GM12891 (cell line): ENCODE results near the gene BRIP1.
"Not testable (repeated sequence)": the region's sequence is repeated elsewhere in the genome, so short reads cannot be mapped to it uniquely, and the experiment has no call there.

ENCODE experiments used
- DNase-seq: peaks from one replicate; pipeline ENCODE4 v3.0.0; 2011; ENCODE audit warnings: low spot score; ENCODE audit not compliant: insufficient read length
- FAIRE-seq: peaks from 2 replicates; lab custom pipeline; 2011; peaks lifted over from hg19 to GRCh38; lab: Jason Lieb, UNC
- PAX5 ChIP-seq: IDR thresholded peaks from 2 replicates; pipeline ENCODE4 v1.6.1; 2011; ENCODE audit warnings: low read length, moderate library complexity, mild to moderate bottlenecking; ENCODE audit not compliant: insufficient read depth, severe bottlenecking
- POLR2A ChIP-seq: IDR thresholded peaks from 2 replicates; pipeline ENCODE4 v1.6.1; 2011; ENCODE audit warnings: low read depth, low read length, control low read depth
- POLR2AphosphoS5 ChIP-seq: IDR thresholded peaks from 2 replicates; pipeline ENCODE4 v1.6.1; 2011; ENCODE audit warnings: low read depth, low read length, control low read depth
- POU2F2 ChIP-seq: IDR thresholded peaks from 2 replicates; pipeline ENCODE4 v1.6.1; 2011; ENCODE audit warnings: low read depth, mild to moderate bottlenecking, control low read depth, low read length, moderate library complexity
- SPI1 ChIP-seq: IDR thresholded peaks from 2 replicates; pipeline ENCODE4 v1.6.1; 2011; ENCODE audit warnings: low read depth, low read length, control low read depth
- TAF1 ChIP-seq: IDR thresholded peaks from 2 replicates; pipeline ENCODE4 v1.6.1; 2011; ENCODE audit warnings: low read depth, low read length, control low read depth

Gene BRIP1

DNA sequence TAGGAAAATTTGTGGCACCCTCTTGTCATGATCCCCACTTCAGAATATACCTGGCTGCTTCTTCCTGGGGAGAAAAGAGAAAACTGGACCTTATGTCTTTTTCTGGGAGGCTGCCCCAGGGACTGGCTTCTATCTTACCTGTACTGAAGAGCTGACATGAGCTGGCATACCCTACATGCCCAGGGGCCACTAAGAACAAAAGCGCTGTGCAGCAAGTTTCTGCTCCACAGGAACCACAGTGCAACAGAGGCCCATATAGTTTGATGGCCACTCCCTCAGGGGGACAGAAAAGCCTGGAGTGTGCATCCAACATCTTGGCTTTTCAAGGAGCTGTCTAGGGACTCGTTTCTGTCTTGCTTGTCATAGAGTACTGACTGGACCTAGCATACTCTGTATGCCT, 175.6 kb downstream of the BRIP1 start:
- TF ChIP-seq POU2F2 = no peak
- TF ChIP-seq PAX5 = no peak
- TF ChIP-seq SPI1 = no peak
- no peak for TF ChIP-seq TAF1
- no peak for TF ChIP-seq POLR2AphosphoS5
- TF ChIP-seq POLR2A = no peak
- no peak for FAIRE-seq
- no peak for DNase-seq

DNA sequence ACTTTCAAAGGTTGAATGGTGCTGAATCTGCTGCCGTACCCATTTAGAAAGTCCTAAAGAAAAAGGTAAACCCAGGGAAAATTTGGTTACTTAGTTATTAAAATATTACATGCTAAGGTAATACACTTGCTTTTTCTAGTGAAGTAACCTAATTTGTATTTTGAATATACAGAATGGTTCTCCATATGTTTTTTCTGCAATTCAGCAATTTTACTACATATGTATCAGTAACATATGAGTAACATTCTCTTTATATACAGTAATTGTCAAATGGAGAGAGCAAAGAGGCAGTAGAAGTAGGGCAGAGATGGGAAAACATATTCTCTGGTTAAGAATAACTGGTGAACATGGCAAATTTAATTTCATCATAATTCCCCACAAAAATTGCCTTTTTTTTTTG, 177.2 kb downstream of the BRIP1 start:
- FAIRE-seq (no peak), DNase-seq (no peak)
- no peak for TF ChIP-seq SPI1
- TF ChIP-seq POLR2A = no peak
- no peak for TF ChIP-seq POLR2AphosphoS5
- TF ChIP-seq TAF1 = no peak
- TF ChIP-seq POU2F2 = no peak
- TF ChIP-seq PAX5 = no peak

DNA sequence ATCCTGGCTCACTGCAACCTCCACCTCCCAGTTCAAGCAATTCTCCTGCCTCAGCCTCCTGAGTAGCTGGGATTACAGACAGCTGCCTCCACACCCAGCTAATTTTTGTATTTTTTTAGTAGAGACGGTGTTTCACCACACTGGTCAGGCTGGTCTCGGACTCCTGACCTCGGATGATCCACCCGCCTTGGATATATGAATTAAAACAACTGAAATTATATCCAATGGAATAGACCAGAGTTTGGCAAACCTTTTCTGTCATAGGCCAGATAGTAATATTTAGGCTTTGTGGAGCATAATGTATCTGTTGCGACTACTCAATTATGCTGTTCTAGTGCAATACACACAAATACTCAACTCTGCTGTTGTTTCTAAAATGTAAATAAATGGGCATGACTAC, 178.5 kb downstream of the BRIP1 start:
- FAIRE-seq (no peak), DNase-seq (no peak)
- TF ChIP-seq POLR2AphosphoS5 = no peak
- no peak for TF ChIP-seq POLR2A
- TF ChIP-seq PAX5 = no peak
- TF ChIP-seq TAF1 = no peak
- no peak for TF ChIP-seq SPI1
- TF ChIP-seq POU2F2 = no peak

- TF ChIP-seq POLR2A (no peak), POU2F2 (no peak), PAX5 (no peak), TAF1 (no peak), SPI1 (no peak), POLR2AphosphoS5 (no peak)
- DNase-seq (no peak), FAIRE-seq (no peak)
Measured at GRCh38 chr17:61684172-61684571, 179.2 kb downstream of the BRIP1 start.

GRCh38 chr17:61683466-61683865, 179.9 kb downstream of the BRIP1 start:
- no peak for DNase-seq
- no peak for FAIRE-seq
- TF ChIP-seq POLR2A = no peak
- no peak for TF ChIP-seq POU2F2
- TF ChIP-seq PAX5 = no peak
- no peak for TF ChIP-seq TAF1
- TF ChIP-seq POLR2AphosphoS5 = no peak
- no peak for TF ChIP-seq SPI1

DNA sequence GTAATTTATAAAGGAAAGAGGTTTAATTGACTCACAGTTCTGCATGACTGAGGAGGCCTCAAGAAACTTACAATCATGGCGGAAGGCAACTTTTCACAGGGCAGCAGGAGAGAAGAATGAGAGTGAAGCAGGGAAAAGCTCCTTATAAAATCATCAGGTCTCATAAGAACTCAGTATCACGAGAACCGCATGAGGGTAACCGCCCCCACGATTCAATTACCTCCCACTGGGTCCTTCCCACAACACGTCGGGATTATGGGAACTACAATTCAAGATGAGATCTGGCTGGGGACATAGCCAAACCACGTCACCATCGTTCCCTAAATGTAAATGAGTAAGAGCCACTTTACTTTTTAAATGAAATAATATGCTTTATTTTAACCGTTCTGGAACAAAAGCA, 182.4 kb downstream of the BRIP1 start:
- FAIRE-seq (no peak), DNase-seq (no peak)
- TF ChIP-seq PAX5 (no peak), TAF1 (no peak), POLR2A (no peak), POLR2AphosphoS5 (no peak), SPI1 (no peak), POU2F2 (no peak)

DNA sequence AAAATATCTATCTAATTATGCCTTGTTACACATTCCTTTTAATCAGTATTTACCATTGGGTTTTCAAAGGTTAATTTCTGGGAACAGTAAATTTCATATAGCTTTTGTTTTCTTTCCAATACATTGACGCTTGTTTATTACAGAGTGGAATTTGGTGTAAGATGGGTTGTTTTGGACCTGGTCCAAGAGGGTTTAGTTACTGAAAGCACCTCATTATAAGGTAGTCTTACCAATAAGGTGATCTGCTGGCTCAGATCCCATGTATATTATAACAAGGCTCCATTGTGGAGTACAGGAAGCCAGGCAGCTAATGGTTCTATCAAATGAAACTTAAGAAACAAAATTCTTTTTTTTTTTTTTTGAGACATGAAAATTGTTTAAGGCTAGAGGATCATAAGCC, 185.0 kb downstream of the BRIP1 start:
- no peak for FAIRE-seq
- DNase-seq = no peak
- TF ChIP-seq TAF1 = no peak
- no peak for TF ChIP-seq POU2F2
- TF ChIP-seq POLR2AphosphoS5 = no peak

GRCh38 chr17:61677150-61677811, 186.0 kb downstream of the BRIP1 start:
- FAIRE-seq, DNase-seq: not testable (repeated sequence)

GRCh38 chr17:61676522-61676921, 186.8 kb downstream of the BRIP1 start:
- FAIRE-seq, DNase-seq: not testable (repeated sequence)

DNA sequence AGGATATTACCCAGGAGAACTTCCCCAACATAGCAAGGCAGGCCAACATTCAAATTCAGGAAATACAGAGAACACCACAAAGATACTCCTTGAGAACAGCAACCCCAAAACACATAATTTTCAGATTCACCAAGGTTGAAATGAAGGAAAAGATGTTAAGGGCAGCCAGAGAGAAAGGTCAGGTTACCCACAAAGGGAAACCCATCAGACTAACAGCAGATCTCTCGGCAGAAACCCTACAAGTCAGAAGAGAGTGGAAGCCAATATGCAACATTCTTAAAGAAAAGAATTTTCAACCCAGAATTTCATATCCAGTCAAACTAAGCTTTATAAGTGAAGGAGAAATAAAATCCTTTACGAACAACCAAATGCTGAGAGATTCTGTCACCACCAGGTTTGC, 188.7 kb downstream of the BRIP1 start:
- not testable (repeated sequence) for FAIRE-seq, DNase-seq

GRCh38 chr17:61673019-61673897, 190.1 kb downstream of the BRIP1 start:
- not testable (repeated sequence) for DNase-seq, FAIRE-seq
